OCI-M2 (cell line): ENCODE results near the gene ZDHHC8.

Experiments used
- DNase-seq: peaks from one replicate; lab custom pipeline; 2025; ENCODE audit not compliant: unreplicated experiment; lab: John Stamatoyannopoulos, UW

Gene ZDHHC8, protein sequence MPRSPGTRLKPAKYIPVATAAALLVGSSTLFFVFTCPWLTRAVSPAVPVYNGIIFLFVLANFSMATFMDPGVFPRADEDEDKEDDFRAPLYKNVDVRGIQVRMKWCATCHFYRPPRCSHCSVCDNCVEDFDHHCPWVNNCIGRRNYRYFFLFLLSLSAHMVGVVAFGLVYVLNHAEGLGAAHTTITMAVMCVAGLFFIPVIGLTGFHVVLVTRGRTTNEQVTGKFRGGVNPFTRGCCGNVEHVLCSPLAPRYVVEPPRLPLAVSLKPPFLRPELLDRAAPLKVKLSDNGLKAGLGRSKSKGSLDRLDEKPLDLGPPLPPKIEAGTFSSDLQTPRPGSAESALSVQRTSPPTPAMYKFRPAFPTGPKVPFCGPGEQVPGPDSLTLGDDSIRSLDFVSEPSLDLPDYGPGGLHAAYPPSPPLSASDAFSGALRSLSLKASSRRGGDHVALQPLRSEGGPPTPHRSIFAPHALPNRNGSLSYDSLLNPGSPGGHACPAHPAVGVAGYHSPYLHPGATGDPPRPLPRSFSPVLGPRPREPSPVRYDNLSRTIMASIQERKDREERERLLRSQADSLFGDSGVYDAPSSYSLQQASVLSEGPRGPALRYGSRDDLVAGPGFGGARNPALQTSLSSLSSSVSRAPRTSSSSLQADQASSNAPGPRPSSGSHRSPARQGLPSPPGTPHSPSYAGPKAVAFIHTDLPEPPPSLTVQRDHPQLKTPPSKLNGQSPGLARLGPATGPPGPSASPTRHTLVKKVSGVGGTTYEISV

DNA sequence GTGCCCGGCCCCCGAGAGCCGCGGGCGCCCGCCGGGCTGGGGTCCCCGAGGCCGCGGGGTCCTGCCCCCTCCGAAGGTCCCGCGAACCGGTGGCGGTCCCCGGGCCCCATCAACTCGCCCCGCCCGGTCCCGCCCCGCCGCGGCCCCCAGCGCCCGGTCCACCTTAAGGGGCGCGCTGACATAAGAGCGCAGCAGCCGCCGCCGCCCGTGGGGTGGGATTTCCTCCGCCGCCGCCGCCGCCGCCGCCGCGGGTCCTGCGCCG, at the start of gene ZDHHC8:
Gene ZDHHC8 (plus strand): TSS at position 208 of the 262 bp plus-strand sequence. CDS start 144 bp downstream, outside the sequence.
- DNase-seq: no peak

DNA sequence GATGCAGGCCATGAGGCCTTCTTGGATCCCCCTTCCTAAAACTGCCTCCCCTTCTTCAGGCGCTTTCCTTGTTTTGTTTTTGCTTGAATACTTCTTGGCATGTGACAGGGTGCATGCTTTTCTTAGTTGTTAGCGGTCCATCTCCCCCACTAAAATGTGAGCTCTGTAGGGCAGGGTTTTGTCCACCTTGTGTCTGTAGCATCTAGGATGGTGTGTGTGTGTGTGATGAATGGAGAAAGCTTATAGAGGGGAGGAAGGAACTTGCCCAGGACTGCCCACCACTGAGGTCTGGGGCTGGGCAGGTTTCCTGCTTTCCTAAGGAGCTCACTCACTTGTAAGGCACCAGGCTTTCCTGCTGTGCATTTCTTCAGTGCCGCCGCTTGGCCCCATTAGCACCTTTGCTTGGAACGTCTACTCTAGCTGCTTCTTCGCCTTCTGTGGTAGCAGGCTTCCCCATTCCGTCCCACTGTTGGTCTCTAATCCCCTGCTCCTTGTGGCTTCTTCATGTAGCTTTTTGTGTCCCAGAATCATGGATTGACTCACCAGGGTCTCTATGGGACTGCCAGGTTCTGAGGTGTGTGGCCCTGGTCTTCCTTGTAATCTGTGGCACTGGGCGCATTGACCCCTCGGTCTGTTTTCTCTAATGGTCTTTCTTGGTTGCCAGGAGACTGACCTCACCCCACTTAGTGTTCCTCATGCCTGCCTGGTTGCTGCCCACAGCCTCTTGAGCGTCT, 48.3 kb upstream of the ZDHHC8 start:
- no peak for DNase-seq

DNA sequence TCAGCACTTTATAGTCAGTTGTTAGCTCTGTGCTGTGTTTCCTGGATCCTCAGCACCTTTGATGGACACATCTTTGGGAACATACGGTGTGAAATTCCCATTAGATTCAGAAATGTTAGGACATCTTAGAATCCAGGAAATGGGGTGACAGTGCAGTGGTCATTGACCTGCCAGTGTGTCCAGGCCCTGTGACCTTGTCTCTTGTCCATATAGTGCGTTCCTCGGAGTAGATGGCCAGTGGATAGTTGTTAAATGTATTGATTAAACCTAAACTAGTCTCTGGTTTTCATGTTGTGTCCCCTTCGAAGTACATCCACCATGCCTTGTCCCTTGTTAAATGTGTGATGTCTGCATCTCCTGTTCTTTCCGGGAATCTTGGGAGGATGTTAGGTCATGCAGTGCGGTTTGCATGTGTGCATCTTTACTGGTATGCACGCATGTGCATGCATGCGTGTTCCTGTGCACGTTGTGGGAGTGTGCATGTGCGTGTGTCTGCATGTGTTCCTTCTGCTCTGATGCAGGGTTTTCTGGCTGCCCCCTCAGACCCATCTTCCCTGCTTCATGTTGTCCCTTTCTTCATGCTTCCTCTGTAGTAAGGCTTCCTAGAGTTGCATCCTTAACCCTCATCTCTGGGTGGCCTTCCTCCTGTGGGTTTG, 47.6 kb upstream of the ZDHHC8 start:
- DNase-seq: no peak

DNA sequence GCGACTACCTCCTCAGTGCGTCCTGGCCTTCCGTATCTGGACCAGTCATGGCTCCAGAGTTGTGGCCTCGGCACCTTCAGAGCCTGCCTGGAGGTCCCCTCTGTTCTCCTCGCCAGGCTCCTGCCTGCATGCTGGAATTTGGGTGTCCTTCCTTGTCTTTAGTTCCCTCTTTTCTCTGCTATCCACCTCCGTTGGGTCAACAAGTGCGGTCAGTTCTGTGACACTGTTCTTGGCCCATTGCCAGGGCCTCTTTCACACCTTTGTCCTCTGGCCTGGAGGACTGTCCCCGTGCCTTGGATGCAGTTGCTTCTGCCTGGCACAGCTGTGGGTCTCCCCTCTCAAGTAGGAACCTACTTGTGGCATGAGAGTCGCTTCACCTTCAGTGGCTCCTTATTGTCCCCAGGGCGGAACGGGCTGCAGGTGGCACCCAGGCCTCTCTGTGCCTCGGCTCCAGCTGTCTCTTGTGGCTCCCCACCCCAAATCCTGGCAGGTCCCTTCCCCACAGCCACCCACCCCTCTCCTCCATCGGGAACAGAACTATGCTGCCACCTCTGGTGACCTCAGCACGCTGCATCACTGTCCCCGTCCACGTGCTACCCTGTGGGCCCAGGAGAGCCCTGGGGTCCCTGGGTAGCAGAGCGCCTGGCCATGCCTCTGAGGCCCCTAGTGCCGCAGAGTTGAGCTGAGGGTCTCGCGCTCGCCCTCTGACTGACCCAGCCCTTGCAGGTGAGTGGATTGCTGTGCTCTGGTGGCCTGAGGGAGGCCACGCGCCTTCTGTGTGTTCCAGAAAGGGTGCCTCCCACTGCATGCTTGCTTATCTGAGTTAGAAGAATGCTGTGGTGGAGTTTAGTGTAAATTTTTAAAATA, 46.8 kb upstream of the ZDHHC8 start:
- no peak for DNase-seq

DNA sequence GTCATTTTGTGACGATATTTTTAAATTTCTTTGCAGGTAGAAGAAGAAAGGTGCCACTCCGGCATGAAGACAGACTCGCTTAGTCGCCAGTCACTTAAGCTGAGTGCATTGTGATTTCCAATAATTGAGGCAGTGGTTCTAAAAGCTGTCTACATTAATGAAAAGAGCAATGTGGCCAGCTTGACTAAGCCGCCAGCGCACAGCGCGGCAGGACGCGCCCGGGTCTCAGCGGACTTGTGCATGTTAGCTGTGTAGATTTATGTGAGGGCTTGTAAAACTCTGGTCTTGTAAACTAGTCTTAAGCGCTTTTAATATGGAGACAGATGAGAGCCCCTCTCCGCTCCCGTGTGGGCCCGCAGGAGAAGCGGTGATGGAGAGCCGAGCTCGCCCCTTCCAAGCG, 46.0 kb upstream of the ZDHHC8 start:
- no peak for DNase-seq

DNA sequence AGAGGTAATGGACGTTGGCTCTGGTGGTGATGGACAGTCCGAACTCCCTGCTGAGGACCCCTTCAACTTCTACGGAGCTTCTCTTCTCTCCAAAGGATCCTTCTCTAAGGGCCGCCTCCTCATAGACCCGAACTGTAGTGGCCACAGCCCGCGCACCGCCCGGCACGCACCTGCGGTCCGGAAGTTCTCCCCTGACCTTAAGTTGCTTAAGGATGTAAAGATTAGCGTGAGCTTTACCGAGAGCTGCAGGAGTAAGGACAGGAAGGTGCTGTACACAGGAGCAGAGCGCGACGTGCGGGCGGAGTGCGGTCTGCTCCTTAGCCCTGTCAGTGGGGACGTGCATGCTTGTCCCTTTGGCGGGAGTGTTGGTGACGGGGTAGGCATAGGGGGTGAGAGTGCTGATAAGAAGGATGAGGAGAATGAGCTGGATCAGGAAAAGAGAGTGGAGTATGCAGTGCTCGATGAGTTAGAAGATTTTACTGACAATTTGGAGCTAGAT, 45.5 kb upstream of the ZDHHC8 start:
- DNase-seq: no peak

DNA sequence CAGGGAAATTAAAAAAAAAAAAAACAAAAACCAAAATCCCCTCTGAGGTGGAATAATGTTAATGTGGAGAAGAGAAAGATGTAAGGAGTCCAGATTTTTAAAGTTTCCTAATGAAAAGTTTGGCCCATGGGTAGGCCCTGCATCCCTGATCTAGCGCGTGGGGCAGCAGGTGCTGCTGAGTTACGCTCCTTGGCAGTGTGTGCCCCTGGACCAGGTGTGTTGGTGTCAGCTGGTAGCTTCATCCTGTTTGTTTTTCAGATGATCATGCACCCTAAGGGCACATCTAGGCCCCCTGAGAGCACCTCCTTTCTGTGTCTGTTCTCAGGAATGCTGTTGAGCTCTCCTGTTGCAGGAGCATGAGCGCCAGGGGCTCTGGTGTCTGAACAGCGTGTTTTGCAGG, 44.8 kb upstream of the ZDHHC8 start:
- DNase-seq: no peak

DNA sequence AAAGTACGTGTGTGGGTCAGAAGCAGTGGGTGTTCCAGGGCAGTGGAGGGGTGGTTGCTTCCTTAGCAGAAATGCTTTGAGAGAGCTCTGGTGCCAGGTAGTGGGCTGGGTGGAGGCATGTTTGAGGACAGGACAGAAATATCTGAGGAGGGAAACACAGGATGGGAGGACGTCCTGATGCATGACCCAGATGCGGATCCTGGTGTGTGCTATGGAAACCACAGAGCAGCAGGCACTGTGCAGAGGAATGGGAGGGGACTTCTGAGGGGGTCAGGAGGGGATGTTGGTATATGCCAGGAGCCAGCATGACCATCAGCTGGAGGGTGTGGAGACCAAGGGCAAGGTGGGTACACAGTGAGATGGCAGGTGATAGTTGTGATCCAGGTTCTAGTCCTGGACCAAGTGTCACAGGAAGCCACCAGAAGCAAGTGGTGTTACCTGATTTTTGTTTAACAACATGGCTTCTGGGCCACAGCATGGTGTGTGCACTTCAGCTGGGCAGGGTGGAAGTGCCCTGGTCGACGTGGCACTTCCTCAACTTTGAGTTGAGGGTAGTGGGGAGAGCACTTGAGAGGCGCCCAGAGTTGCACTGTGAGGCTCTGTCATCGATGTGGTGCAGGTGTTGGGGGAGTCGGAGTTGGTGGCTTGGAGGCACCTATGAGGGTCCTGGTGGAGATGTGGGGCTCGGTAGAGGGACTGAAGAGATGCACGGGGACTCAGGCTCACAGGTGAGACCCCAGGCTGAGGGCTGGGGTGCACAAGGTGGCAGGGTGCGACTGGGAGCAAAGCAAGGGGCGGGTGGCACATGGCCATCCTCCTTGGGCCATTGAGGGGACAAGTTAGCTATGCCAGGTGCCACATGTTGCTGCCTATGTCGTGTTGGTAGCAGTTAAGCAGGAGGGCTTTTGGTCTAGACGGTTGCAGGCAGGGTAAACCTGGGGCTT, 44.0 kb upstream of the ZDHHC8 start:
- no peak for DNase-seq

DNA sequence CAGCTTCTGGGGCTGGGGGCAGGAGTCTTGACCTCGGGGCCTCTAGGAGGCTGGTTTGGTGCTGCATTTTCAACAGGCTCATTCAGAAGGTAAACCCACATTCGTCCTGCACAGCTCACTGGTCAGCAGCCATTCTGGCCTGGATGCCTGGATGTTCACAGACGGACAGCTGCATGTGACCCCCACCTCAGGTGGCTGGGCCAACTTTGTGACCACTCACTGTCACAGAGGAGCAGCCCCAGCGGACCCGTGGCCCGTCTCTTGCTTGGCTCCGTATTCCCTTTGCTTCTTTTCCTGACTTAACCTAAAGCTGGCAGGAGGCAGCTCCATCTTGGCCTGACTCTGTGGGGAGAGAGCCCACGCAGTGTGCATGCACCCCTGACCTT, 43.3 kb upstream of the ZDHHC8 start:
- DNase-seq: no peak

DNA sequence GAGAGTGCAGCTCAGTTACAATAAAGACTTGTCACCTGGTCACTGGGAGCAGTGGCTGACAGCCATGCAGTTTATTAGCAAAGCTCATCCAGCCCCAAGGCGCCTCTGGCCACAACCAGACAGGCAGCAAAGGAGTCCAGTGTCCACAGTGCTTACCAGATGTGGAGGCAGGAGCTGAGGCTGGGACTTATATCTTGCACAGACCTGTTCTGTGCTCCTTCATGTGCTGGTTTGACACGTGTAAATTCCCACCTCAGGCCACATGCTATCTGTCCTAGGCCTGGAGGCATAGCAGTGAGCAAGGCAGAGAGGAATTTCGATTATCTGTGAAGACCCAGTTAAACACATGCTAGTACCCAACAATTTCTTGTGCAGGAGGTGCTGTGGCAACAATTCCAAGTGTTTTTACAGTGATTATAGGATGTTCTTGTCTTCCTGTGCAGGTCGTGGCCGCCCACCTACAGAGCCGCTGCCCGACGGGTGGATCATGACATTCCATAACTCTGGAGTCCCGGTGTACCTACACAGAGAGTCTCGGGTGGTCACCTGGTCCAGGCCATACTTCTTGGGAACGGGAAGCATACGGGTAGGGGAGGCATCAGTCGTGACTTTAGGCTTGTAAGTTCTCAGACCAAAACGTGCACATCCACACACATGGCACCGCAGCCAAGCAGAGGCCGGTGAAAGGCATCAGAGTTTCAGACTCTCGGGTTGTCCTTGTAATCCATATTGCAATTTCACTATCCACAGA, 42.2 kb upstream of the ZDHHC8 start:
- no peak for DNase-seq

DNA sequence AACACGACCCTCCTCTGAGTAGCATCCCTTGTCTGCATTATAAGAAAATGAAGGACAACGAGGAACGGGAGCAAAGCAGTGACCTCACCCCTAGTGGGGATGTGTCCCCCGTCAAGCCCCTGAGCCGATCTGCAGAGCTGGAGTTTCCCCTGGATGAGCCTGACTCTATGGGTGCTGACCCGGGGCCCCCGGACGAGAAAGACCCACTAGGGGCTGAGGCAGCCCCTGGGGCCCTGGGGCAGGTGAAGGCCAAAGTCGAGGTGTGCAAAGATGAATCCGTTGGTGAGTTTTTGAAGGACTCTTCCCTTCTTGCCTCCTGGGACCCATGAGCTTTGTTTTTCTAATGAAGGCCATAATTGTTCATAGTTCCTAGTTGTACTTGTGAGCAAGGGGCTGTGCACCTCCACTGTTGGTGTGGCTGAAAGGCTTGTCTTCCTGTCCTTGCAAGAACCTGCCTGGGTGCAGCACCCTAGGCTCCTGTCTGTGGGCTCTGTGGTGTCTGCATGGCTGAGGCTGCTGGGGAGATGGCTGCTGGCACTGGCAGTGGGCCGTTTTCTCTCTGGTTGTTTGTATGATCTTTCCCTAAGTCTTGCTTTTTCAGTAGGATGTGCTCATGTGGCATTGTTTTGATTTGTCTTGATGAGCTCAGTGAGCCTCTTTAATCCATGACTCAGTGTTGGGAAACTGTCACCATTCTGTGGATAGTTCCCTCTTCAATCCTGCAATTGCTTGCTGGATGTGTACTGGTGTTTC, 41.5 kb upstream of the ZDHHC8 start:
- no peak for DNase-seq

DNA sequence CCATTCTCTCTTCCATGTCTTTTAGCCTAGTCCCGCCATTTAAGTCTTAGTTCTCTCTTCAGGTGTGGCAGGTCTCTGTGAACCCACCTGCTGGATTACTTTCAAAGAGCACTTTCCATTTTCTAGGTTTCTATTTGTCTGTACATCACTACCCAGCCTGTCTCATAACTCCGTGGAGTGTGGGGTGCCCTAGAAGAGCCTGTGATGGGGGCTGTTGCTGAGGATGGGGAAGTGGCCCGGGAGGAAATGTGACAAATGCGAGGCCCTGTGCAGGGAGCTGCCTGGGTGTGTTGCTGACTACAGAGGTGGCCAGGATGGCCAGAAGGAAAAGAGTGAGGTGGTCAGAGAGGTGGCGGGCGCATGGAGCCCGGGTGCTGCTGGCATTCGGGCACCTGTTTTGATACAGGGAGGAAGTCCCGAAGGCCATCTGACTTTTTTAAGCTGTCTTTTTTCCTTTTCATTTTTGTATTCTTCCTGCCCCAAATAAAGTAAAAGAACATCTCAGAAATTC, 40.8 kb upstream of the ZDHHC8 start:
- DNase-seq: no peak

DNA sequence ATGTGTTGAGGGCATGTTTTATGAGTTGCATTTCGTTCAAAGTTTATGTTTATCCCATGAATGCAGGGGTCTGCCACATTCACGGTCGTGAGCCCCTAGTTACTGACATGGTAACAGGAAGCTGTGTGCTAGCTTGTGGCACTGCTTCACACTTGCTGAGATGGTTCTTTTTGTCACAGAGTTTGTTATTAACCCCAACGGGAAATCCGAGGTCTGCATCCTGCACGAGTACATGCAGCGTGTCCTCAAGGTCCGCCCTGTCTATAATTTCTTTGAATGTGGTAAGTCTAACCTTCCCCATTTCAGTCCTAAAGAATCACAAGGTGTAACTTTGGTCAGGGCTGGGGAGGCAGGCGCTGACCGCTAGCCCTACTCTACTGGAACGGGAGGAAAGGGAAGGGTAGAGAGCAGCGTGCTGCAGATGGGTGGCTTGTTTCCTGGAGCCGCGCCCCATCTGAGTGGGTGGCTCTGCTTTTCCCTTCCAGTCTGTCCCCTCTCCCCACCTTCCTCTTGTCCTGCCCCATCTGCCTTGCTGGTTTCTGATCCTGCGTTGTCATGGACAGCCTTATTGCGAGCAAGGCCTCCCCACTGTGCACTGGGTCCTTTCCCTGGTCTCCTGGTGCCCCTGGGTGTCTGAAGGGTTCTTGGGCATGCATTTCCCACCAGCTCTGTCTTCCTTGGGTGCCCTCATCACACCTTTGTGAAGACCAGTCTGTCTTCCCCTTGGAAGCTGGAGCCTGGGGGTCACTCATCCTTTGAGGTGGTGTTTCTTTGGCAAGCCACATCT, 39.7 kb upstream of the ZDHHC8 start:
- no peak for DNase-seq

DNA sequence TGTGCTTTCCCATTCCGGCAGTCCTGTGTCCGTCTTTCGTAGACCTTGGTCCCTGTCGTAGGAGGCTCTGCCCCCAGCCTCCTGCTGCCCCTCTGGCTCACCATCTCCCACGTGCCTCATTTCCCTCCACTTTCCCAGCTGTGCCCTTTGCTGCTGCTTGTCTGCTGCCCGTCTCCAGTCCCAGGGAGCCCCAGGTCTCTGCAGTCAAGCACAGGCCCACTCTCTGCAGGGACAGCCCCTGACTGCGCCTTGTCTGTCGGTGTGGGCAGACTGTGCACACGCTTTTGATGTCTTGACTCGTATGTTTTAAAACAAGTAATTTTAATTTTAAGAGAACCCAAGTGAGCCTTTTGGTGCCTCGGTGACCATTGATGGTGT, 39.1 kb upstream of the ZDHHC8 start:
- no peak for DNase-seq

DNA sequence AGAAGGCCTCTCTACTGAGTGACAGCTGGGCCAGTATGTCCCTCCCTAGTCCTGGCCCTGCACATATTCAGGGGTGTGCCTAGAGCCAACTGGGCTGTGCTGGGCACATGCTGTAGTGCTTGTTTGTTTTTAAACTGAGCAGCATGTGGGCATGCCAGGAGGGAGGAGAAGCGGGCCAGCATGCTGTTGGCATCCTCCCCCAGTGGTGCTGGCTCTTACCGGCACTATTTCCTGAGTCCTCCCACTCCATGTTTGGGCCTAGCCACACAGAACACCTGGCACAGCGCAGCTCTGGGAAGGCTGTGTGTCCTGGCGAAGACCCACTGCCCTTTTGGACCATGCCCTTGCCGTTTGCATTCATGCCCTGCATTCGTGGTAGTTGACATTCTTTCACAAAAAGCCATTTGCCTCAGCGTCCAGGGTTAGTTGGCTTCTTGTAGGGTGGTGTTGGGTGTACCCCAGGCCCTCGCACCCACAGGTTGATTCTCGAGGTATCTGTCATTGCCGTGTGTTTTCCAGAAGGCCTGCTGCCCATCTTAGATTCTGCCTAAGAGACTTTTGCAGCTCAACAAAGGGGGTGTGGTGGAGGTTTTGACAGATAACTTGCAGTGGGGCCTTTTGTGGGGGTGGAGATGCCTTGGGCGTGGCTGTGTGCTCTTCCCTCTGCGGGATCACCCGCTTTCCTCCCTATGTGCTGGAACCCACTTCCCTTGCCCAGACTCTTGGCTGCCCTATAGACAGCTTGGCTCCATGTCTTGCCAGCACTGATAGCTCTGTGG, 38.0 kb upstream of the ZDHHC8 start:
- no peak for DNase-seq

DNA sequence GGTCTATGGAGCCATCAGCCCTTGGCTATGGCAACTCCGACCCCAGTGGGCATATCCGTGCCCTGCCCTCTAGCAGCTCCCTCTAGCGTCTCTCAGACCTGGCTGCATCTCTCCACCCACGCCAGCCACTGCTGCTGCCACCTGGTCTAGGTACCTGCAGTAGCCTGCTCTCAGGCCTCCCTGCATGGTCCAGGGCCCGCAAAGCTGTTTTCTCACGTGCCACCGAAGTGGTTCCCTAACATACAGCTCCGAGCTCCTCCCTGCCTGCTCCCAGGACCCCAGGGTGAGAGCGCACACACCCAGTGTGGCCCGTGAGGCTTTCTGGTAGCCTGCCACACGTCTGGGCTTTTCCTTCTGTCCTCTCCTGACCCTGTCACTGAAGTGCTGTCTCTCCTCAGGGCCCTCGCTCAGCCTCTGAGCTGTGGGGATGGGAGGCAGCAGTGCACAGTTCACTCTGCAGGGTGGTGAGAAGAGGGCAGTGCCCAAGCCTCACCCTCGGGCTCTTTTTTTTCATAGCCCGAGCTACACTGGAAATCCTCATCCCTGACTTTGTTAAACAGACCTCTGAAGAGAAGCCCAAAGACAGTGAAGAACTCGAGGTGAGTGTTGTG, 37.3 kb upstream of the ZDHHC8 start:
- no peak for DNase-seq
